H1 (cell line): ENCODE measurements around the gene PHC2. TPM values are rescaled to one million over a fixed set of nuclear protein-coding genes. Genes with fewer than 3 reads are reported as not detected.

Experiments
- ATF2 ChIP-seq: IDR thresholded peaks from 2 replicates; pipeline ENCODE4 v1.6.1; 2012; ENCODE audit warnings: low read length, inconsistent platforms
- POLR2AphosphoS5 ChIP-seq: IDR thresholded peaks from 2 replicates; pipeline ENCODE4 v1.6.1; 2011; ENCODE audit warnings: low read depth, low read length
- TCF12 ChIP-seq: IDR thresholded peaks from 2 replicates; pipeline ENCODE4 v1.6.1; 2011; ENCODE audit warnings: low read depth, mild to moderate bottlenecking, low read length
- polyA plus RNA-seq, 7 experiments: library from polyadenylated mRNA; depleted of rRNA in 3 of 7; stranded (reverse) in 5 of 7; unstranded in 2 of 7; fragments of >200 nt in 5 of 7; fragments of 200-250 nt in 2 of 7; gene quantifications; 1 replicate in 5 of 7; 2 replicates in 1 of 7; 4 replicates in 1 of 7; pipeline versions ENCODE4 v1.2.1 to v1.2.3, GENCODE V29; 2011 to 2013; ENCODE audit warnings: missing spikeins in 2 of 7, mixed read lengths in 2 of 7
- total RNA-seq: library from RNA; stranded (reverse); fragmentation: NEBNext Ultra II Directional; extraction: Animal tissue kit (Norgen Biotek cat#: 25700); gene quantifications from 2 replicates; pipeline ENCODE4 v1.2.1, GENCODE V29; 2021
- TF ChIP-seq, protein P1 (sequence below): IDR thresholded peaks from 2 replicates; pipeline ENCODE4 v1.6.1; 2011; ENCODE audit warnings: low read depth, mild to moderate bottlenecking, low read length; ENCODE audit not compliant: insufficient read depth

PHC2 gene
- total and polyA plus RNA-seq, 2 of the 8 experiments (the other 6 are each of a cell fraction or from before 2014, with no cell fraction given): 5.6 to 14.2 TPM

DNA sequence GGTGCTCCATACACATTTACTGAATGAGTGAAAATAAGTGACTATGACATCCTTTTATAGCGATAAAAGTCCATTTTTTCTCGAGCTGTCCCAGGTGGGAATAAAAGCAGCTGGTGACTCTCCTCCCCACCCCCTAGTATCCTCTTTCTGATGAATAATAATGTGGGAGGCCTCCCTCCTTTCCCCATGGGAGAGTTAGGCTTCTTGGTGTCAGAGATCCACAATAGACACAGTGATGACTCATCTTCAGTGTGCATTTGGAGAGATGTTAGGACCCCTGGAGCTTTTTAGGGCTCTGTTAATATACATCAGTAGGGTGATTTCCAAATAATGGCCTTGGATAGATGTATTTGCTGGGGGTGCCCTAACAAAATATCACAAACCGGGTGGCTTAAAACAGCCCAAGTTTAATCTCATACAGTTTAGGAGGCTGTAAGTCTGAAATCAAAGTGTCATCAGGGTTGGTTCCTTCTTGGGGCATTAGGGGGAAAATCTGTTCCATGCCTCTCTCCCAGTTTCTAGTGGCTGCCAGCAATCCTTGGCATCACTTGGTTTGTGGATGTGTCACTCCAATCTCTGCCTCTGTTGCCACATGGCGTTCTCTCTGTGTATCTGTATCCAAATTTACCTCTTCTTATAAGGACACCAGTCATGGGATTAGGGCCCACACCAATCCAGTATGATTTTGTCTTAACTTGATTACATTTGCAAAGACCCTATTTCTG, 4.4 kb upstream of the PHC2 start (continued):
- no peak for TF ChIP-seq TCF12
- TF ChIP-seq, protein P1, sequence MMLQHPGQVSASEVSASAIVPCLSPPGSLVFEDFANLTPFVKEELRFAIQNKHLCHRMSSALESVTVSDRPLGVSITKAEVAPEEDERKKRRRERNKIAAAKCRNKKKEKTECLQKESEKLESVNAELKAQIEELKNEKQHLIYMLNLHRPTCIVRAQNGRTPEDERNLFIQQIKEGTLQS: no peak
- no peak for TF ChIP-seq POLR2AphosphoS5
- TF ChIP-seq ATF2: no peak
